ACC112 (cell line): Measurements from ENCODE around the gene PAK4.

Source experiments
- H2AFZ ChIP-seq: fragments of 200-600 bp; sonication (generic); one replicate; pipeline ENCODE4 v1.6.0; 2017; ENCODE audit warnings: antibody characterized with exemption, low read length; ENCODE audit not compliant: unreplicated experiment
- H3K27ac ChIP-seq: fragments of 200-600 bp; sonication (generic); 2 replicates; pipeline ENCODE4 v1.5.1; 2014; ENCODE audit warnings: low read depth, mild to moderate bottlenecking, antibody characterized with exemption, low read length, moderate library complexity
- H3K27me3 ChIP-seq: fragments of 200-600 bp; sonication (generic); 2 replicates; pipeline ENCODE4 v1.6.1; 2014; ENCODE audit warnings: mild to moderate bottlenecking, antibody characterized with exemption, low read length, moderate library complexity, mixed read lengths; ENCODE audit not compliant: insufficient read depth
- H3K36me3 ChIP-seq: fragments of 200-600 bp; sonication (generic); 2 replicates; pipeline ENCODE4 v1.6.1; 2016; ENCODE audit warnings: mild to moderate bottlenecking, antibody characterized with exemption, low read length, moderate library complexity, mixed read lengths; ENCODE audit not compliant: insufficient read depth
- H3K4me1 ChIP-seq: fragments of 200-600 bp; sonication (generic); one replicate; pipeline ENCODE4 v1.6.1; 2016; ENCODE audit warnings: low read length, mixed read lengths; ENCODE audit not compliant: insufficient read depth, unreplicated experiment, control insufficient read depth
- H3K4me3 ChIP-seq: fragments of 200-600 bp; sonication (generic); 2 replicates; pipeline ENCODE4 v1.5.1; 2014; ENCODE audit warnings: mild to moderate bottlenecking, low read depth, low read length
- H3K79me2 ChIP-seq: fragments of 200-600 bp; sonication (generic); one replicate; pipeline ENCODE4 v1.6.0; 2016; ENCODE audit warnings: low read length; ENCODE audit not compliant: control insufficient read depth, unreplicated experiment, insufficient read depth

Gene PAK4

DNA sequence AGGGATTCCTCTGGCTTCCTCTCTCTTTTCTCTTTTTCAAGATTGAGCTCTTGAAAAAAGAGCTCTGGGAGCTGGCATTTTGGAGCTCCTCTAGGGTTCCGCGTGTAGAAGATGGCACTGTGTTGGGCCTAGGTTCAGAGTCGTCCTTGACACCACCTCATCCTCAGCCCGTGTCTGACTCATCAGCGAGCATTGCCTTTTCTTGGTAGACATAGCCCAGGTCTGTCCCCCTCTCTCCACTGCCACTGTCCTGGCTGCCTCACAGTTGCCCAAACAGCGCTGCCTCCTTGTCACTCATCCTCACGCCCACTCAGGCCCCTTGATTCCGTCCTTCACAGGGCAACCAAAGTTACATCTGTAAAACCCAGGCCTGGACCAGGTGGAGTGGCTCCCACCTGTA lies 24.6 kb downstream of the PAK4 start:
- Histone ChIP-seq H3K79me2 (peaks cover 11% of the 10 kb centered on the region), H3K27ac (no peak overlapping the region), H3K27me3 (no peaks in the 10 kb centered on the region), H3K4me1 (no peaks in the 10 kb centered on the region), H2AFZ (no peak overlapping the region), H3K4me3 (no peak overlapping the region), H3K36me3 (peaks cover 3% of the 10 kb centered on the region; the same call in 1 of the 2 replicates)

DNA sequence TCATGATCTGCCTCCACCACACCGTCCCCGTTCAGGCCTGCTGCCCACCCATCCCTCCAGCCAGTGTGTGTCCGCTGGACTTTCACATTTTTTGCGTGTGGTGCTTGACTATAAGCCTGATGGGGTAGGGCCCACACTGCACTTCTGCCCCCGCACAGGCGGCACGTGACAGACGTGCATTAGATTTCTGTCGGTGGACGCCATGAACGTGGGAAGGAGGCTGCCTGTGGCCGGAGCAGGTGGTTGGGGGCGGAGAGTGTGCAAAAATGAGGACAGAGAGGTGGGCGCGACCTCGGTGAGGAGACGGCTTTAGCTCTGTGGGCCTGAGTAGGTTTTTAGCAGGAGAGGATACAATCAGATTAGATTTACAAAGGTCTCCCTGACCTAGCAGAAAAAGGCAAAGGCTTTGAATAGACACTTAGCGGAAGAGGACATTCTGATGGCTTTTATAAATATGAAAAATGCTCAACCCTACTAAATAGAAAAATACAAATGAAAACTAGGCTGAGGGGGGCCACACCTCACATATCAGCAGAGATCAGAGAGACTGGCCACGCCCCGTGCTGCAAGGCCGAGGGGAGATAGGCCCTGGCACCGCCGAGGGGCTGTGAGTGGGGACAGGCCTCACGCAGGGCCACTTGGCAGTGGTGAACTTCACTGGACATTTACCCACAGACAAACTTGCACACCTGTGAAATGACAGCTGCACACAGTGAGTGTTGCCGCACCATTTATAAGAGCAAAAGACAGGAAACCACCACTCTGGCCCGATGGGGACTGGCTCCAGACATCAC lies 25.4 kb downstream of the PAK4 start:
- H3K36me3 ChIP-seq, result peaks cover 3% of the 10 kb centered on the region; the same call in 1 of the 2 replicates
- no peaks in the 10 kb centered on the region for H3K27me3 ChIP-seq
- no peak overlapping the region for H3K27ac ChIP-seq
- no peak overlapping the region for H2AFZ ChIP-seq
- H3K4me3 ChIP-seq, result no peak overlapping the region
- peaks cover 10% of the 10 kb centered on the region for H3K79me2 ChIP-seq
- H3K4me1 ChIP-seq, result no peaks in the 10 kb centered on the region

DNA sequence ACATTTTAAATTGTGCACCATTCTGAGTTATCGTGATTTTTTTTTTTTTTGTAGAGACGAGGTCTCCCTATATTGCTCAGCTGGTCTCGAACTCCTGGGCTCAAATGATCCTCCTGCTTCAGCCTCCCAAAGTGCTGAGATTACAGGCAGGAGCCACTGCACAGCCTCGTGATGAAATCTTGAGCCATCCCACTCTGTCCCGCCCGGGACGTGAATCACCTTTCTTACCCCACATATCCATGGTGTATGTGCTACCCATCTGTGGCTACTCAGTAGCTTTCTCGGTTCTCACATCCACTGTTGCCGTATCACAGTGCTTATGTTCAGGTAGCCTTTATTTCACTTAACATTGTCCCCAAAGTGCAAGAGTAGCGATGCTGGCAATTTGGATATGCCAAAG lies 26.5 kb downstream of the PAK4 start:
- H3K27ac ChIP-seq, result no peak overlapping the region
- H3K79me2 ChIP-seq, result peaks cover 5% of the 10 kb centered on the region
- peaks cover 3% of the 10 kb centered on the region; the same call in 1 of the 2 replicates for H3K36me3 ChIP-seq
- no peaks in the 10 kb centered on the region for H3K27me3 ChIP-seq
- H3K4me3 ChIP-seq, result no peak overlapping the region
- H2AFZ ChIP-seq, result no peak overlapping the region
- peaks cover 5% of the 10 kb centered on the region for H3K4me1 ChIP-seq

DNA sequence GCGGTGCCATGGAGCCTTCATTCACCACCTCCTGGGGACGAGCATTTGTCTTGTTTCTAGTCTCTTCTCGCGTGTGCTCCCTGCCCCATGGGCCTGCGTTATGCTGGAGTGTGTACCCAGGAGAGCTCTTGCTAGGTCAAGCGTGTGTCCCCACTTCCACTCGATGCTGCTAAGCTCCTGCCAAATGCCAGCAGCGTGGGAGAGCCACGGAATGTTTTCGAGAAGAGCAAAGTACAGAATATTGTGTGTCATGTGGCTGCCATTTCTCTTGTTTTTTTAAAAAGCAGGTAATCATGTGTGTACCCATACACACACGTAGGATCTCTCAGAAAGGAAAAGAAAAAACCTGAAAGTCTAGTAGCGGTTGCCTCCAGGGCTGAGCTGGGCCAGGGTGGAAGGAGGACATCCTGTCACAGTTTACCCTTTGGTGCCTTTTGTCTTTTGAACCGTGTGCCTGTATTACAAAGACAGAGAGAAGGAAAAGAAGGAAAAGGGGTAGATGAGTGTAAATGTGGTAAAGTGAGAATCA lies 28.6 kb downstream of the PAK4 start:
- Histone ChIP-seq H3K36me3 (peaks cover under 1% of the 10 kb centered on the region; the same call in 1 of the 2 replicates), H2AFZ (no peak overlapping the region), H3K27ac (no peak overlapping the region), H3K4me1 (peaks cover 5% of the 10 kb centered on the region), H3K27me3 (no peaks in the 10 kb centered on the region), H3K4me3 (no peak overlapping the region), H3K79me2 (peaks cover 9% of the 10 kb centered on the region)

DNA sequence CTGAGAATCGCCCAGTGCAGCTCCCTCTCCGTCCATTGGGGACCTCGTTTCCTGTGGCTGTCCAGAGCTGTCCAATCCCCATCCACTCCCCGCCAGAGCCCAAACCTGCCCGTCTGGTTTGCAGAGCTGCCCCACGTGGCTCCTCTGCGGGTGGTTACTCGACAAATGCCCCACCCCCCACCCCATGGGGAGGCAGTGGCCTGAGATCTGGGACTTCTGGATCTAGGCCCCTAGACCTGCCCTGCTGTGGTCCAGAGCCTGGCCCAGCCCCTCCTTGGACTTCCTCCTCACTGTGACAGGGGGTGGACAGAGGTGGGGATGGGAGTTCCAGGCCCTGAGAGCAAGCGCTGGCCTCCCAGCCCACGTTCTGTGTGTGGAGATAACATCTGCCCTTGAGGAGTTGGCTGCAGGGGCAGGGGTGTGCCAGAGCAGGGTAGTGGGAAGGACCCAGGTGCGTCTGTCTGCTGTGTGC lies 29.1 kb downstream of the PAK4 start:
- Histone ChIP-seq H3K4me1 (peaks cover 5% of the 10 kb centered on the region), H3K79me2 (peaks cover 10% of the 10 kb centered on the region), H2AFZ (no peak overlapping the region), H3K36me3 (no peaks in the 10 kb centered on the region), H3K27me3 (no peaks in the 10 kb centered on the region), H3K4me3 (no peak overlapping the region), H3K27ac (no peak overlapping the region)

DNA sequence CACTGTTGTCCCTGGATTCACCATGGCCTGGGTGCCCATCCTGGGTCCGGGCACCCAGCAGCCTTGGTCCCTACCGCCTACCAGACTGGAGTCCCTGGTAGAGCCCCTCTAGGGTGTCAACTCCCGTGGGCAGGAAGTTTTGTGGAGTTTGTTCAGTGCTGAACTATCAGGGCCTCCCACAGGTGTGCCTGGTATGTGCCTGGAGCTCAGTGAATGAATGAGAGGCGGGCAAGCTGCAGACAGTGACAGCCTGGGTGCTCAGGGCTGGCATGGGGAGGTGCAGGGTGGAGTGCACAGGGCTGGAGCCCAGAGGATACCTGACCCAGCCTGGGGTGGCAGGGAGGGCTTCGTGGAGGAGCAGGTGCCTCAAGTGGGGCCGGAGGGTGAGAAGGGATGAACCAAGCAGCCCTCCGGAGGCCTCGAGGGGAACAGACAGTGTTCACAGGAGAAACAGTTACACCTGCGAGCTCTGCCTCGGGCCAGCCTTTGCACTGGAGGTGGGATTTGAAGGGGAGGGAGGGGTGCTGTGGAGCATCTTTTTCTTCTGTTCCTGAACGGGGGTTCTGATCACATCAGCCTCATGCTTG lies 29.6 kb downstream of the PAK4 start:
- H3K79me2 ChIP-seq, result peaks cover 10% of the 10 kb centered on the region
- no peak overlapping the region for H3K4me3 ChIP-seq
- no peak overlapping the region for H3K27ac ChIP-seq
- H3K4me1 ChIP-seq, result peaks cover 5% of the 10 kb centered on the region
- H3K27me3 ChIP-seq, result no peaks in the 10 kb centered on the region
- no peaks in the 10 kb centered on the region for H3K36me3 ChIP-seq
- no peak overlapping the region for H2AFZ ChIP-seq

DNA sequence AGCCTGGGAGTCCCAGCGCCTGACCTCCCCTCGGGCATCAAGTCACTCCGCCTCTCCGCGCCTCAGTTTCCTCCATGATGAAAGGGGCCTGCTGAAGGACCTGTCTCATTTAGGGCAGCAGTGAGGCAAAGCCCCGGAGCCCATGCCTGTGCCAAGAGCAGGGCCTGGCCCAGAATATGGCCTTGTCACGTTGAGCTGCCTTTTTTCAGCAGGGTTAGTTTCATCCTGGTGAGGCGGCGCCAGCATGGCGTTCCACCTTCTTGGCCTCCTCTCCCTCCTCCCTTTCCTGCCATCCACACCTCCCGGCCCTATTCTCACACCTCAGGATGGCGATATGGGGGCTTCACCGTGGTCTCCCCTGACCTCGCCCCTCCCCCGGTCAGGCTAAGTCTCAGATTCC lies 30.2 kb downstream of the PAK4 start:
- Histone ChIP-seq H3K4me1 (peaks cover 5% of the 10 kb centered on the region), H3K79me2 (peaks cover 10% of the 10 kb centered on the region), H3K4me3 (no peak overlapping the region), H3K27ac (no peak overlapping the region), H3K36me3 (no peaks in the 10 kb centered on the region), H2AFZ (no peak overlapping the region), H3K27me3 (no peaks in the 10 kb centered on the region)

DNA sequence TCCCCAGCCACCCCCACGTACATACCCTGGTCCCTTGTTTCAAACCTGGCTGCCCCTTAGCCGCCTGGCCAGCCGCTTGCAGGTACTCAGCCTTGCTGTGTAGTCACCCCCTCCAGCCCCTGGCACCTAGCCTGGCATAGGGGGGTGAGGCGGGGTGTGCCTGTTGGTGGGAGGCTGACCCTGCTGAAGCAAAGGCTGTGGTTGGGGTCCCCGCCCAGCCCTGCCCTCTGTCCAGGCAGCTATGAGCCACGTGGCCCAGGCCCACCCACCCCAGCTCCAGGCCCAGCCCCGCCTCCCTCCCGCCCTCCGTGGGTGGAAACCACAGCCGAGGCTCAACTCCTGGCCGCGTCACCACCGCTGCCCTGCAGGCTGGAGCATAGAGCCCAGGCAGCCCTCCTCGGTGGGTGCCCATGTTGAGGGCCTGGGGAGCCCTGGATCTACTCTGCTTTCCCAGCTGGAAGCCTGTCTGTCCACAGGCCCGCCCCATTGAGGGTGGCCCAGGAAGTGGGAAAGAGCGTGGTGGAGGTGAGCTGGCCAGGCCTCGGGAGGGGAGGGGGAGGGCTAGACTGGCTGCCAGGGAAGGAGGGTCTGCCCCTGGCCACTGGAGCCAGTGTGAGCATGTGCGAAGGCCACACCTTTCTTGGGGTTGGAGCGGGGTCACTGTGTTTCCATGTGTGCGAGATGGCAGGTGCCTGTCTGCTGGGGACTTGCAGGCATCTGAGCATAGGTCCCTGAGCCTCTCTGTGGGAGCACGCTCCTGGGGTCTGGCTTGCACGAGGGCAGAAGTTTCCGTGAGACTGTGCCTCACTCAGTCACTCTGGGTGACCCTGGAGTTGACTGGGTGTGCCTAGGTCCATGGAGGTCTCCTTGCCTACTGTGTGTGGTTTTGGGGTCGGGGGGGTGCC lies 31.0 kb downstream of the PAK4 start:
- no peaks in the 10 kb centered on the region for H3K36me3 ChIP-seq
- no peak overlapping the region for H3K4me3 ChIP-seq
- H3K79me2 ChIP-seq, result peaks cover 10% of the 10 kb centered on the region
- peaks cover 5% of the 10 kb centered on the region for H3K4me1 ChIP-seq
- H2AFZ ChIP-seq, result no peak overlapping the region
- no peaks in the 10 kb centered on the region for H3K27me3 ChIP-seq
- H3K27ac ChIP-seq, result no peak overlapping the region

DNA sequence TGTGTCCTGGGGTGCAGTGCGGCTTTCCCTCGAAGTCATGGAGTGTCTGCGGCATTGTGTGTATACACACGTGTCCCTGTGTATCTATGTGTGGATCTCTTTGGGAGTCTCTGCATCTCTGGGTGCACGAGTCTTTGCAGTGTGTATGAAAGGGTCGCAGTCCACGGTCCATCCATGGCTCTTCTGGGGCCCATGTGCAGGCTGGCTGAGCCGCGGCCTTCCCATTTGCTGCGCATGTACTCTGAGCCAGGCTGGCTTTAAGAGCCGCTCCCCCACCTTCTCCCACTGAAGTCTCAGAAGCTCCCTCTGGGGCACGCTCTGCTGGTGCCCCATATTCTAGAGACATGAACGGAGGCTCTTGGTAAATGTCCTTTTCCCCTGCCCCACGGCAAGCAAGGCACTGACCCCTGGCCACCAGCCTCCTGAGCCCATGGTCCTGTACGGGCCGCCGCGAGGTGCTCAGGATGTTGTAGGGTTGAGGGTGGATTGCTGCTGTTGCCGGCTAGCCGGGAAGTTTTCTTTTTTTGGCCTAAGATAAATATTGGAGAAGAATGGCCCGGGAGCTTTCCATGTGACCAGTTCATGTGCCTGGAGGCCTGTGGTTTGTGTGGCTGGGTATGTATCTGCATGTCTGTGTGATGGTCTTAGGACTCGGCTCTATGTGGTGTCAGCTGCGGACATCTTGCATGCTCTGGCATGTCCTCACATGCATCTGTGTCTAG lies 31.9 kb downstream of the PAK4 start:
- Histone ChIP-seq H3K4me1 (peaks cover 5% of the 10 kb centered on the region), H3K36me3 (no peaks in the 10 kb centered on the region), H3K27ac (no peak overlapping the region), H3K79me2 (peaks cover 10% of the 10 kb centered on the region), H2AFZ (no peak overlapping the region), H3K27me3 (no peaks in the 10 kb centered on the region), H3K4me3 (no peak overlapping the region)

DNA sequence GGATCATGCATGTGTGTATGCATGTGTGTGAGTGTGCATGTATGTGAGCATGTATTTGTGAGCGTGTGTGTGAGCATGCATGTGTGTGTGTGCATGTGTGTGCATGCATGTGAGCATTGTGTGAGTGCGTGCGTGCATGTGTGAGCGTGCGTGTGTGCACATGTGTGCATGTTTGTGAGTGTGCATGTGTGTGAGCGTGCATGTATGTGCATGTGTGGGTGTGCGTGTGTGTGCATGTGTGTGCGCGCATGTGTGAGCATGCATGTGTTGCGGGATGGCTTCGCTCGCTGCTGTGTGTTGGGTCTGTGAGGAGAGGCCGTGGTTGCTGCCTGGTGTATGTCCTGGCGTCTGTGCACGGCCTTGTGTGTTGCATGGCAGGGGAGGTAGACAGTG lies 32.4 kb downstream of the PAK4 start:
- Histone ChIP-seq H3K4me3 (no peak overlapping the region), H3K4me1 (peaks cover 5% of the 10 kb centered on the region), H3K79me2 (peaks cover 10% of the 10 kb centered on the region), H3K36me3 (no peaks in the 10 kb centered on the region), H3K27ac (no peak overlapping the region), H2AFZ (no peak overlapping the region), H3K27me3 (no peaks in the 10 kb centered on the region)
